OCI-LY3 (cell line): ENCODE results near the gene GTF2IRD1.
"Not testable (repeated sequence)": the region's sequence is repeated elsewhere in the genome, so short reads cannot be mapped to it uniquely, and the experiment has no call there.

Experiments
- H2AFZ ChIP-seq: fragments of 200-600, 300-600 bp; shearing (Covaris generic); 2 replicates; pipeline ENCODE4 v1.6.0; 2014; ENCODE audit warnings: antibody characterized with exemption, low read depth, low read length
- H3K27ac ChIP-seq: fragments of 200-600, 300-600 bp; sonication (generic); 2 replicates; pipeline ENCODE4 v1.5.1; 2014; ENCODE audit warnings: mild to moderate bottlenecking, low read length, moderate library complexity, mixed read lengths
- H3K27me3 ChIP-seq: fragments of 200-600, 300-600 bp; sonication (generic); 2 replicates; pipeline ENCODE4 v1.6.1; 2014; ENCODE audit warnings: low read depth, low read length, mixed read lengths
- H3K36me3 ChIP-seq: fragments of 200-600, 300-600 bp; sonication (generic); replicated peaks from 2 replicates; pipeline ENCODE3; 2014; ENCODE audit warnings: low read depth, low read length, mixed read lengths
- H3K4me1 ChIP-seq: fragments of 300-600, 200-600 bp; sonication (generic); 2 replicates; pipeline ENCODE4 v1.6.1; 2014; ENCODE audit warnings: low read length, mixed read lengths
- H3K4me2 ChIP-seq: fragments of 200-600, 300-600 bp; sonication (generic); 2 replicates; pipeline ENCODE4 v1.6.1; 2014; ENCODE audit warnings: low read length, mixed read lengths
- H3K4me3 ChIP-seq: fragments of 300-600, 200-600 bp; sonication (generic); 2 replicates; pipeline ENCODE4 v1.5.1; 2014; ENCODE audit warnings: antibody characterized with exemption, mild to moderate bottlenecking, low read length, moderate library complexity
- H3K79me2 ChIP-seq: fragments of 300-600, 200-600 bp; shearing (Covaris generic); 2 replicates; pipeline ENCODE4 v1.6.1; 2014; ENCODE audit warnings: mild to moderate bottlenecking, low read length, mixed read lengths
- H3K9ac ChIP-seq: fragments of 300-600, 200-600 bp; shearing (Covaris generic); 2 replicates; pipeline ENCODE4 v1.6.0; 2014; ENCODE audit warnings: mild to moderate bottlenecking, low read length, moderate library complexity
- H3K9me3 ChIP-seq: fragments of 200-600, 300-600 bp; shearing (Covaris generic); 2 replicates; pipeline ENCODE4 v1.6.1; 2014; ENCODE audit warnings: low read length, mixed read lengths; ENCODE audit not compliant: insufficient read depth
- H4K20me1 ChIP-seq: fragments of 200-600, 300-600 bp; sonication (generic); 2 replicates; pipeline ENCODE4 v1.6.1; 2016; ENCODE audit warnings: low read length, mixed read lengths; ENCODE audit not compliant: insufficient read depth
- CTCF ChIP-seq: fragments of 200-600, 300-600 bp; sonication (generic); IDR thresholded peaks from 2 replicates; pipeline ENCODE4 v1.5.1; 2014; ENCODE audit warnings: antibody characterized with exemption, low read length, low read depth
- EZH2phosphoT487 ChIP-seq: fragments of 200-600 bp; shearing (Covaris generic); IDR thresholded peaks from 2 replicates; pipeline ENCODE4 v1.6.1; 2018; ENCODE audit warnings: antibody characterized with exemption, mixed run types, low read depth

The GTF2IRD1 gene

GRCh38 chr7:74526780-74527179 is 73.1 kb downstream of the GTF2IRD1 start:
- Histone ChIP-seq H3K27me3 (no peaks in the 10 kb centered on the region), H3K9ac (no peak overlapping the region), H2AFZ (no peak overlapping the region), H4K20me1 (no peaks in the 10 kb centered on the region), H3K4me3 (no peak overlapping the region), H3K36me3 (no peaks in the 10 kb centered on the region), H3K9me3 (no peaks in the 10 kb centered on the region), H3K79me2 (no peaks in the 10 kb centered on the region), H3K4me2 (no peak overlapping the region), H3K27ac (no peak overlapping the region), H3K4me1 (no peaks in the 10 kb centered on the region)
- TF ChIP-seq EZH2phosphoT487 (no peak), CTCF (no peak)

- no peak overlapping the region for H2AFZ ChIP-seq
- H3K4me1 ChIP-seq = no peaks in the 10 kb centered on the region
- no peaks in the 10 kb centered on the region for H3K36me3 ChIP-seq
- no peaks in the 10 kb centered on the region for H3K79me2 ChIP-seq
- no peak overlapping the region for H3K9ac ChIP-seq
- H3K9me3 ChIP-seq = no peaks in the 10 kb centered on the region
- TF ChIP-seq CTCF = no peak
- TF ChIP-seq EZH2phosphoT487 = no peak
- no peak overlapping the region for H3K4me2 ChIP-seq
- no peak overlapping the region for H3K4me3 ChIP-seq
- H3K27me3 ChIP-seq = no peaks in the 10 kb centered on the region
- no peaks in the 10 kb centered on the region for H4K20me1 ChIP-seq
- H3K27ac ChIP-seq = no peak overlapping the region
Measured at GRCh38 chr7:74527842-74528241, 74.1 kb downstream of the GTF2IRD1 start.

- not testable (repeated sequence) for H3K9ac ChIP-seq, H4K20me1 ChIP-seq, H3K36me3 ChIP-seq, H2AFZ ChIP-seq, H3K4me1 ChIP-seq, H3K27ac ChIP-seq, H3K4me3 ChIP-seq, H3K4me2 ChIP-seq, H3K79me2 ChIP-seq, H3K9me3 ChIP-seq, H3K27me3 ChIP-seq
Measured at GRCh38 chr7:74528773-74529172, 75.1 kb downstream of the GTF2IRD1 start.

- Histone ChIP-seq H2AFZ (peak overlapping the region; percentile 58; the same call in 1 of the 2 replicates), H3K27ac (no peak overlapping the region), H3K9me3 (no peaks in the 10 kb centered on the region), H3K4me1 (peaks cover 14% of the 10 kb centered on the region; the same call in 1 of the 2 replicates), H3K79me2 (no peaks in the 10 kb centered on the region), H3K4me3 (no peak overlapping the region), H3K4me2 (peak overlapping the region; percentile 21; the same call in 1 of the 2 replicates), H3K27me3 (no peaks in the 10 kb centered on the region), H3K9ac (no peak overlapping the region), H3K36me3 (no peaks in the 10 kb centered on the region), H4K20me1 (no peaks in the 10 kb centered on the region)
- TF ChIP-seq EZH2phosphoT487 (no peak), CTCF (no peak)
Measured at GRCh38 chr7:74535951-74536356, 82.2 kb downstream of the GTF2IRD1 start.

GRCh38 chr7:74541937-74542336 is 88.2 kb downstream of the GTF2IRD1 start:
- H3K4me1 ChIP-seq, H3K9ac ChIP-seq, H3K9me3 ChIP-seq, H3K4me2 ChIP-seq, H3K36me3 ChIP-seq, H3K4me3 ChIP-seq, H4K20me1 ChIP-seq, H3K27me3 ChIP-seq, H2AFZ ChIP-seq, H3K27ac ChIP-seq, H3K79me2 ChIP-seq: not testable (repeated sequence)
